Measurements from ENCODE around the gene DNAL4.
A peak's percentile ranks its signal among the peaks of the same experiment; 100 is the strongest.
"Not testable (repeated sequence)": the region's sequence is repeated elsewhere in the genome, so short reads cannot be mapped to it uniquely, and the experiment has no call there.

Gene DNAL4

DNA sequence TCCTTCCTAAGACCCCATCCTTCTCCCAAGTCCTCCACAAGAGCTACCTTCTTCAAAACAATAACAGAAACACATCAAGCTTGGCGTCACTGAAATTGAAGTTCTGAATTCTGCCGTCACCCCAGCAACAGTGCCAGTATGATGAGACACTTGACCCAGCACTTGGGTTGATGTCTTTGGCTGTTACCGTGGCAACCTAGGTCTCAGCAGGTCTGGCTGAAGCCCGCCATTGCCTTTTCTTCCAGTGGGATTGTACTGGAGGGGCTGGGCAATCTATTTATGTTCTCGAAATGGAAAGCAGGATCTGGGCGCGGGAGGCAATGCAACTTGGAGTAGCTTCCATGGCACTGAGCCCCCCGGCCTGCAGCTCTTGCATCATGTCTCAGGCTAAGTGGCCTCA lies 26.1 kb upstream of the DNAL4 start:
- no peak for DNase-seq (ENCODE audit: low read depth)
- TF ChIP-seq, protein P1, sequence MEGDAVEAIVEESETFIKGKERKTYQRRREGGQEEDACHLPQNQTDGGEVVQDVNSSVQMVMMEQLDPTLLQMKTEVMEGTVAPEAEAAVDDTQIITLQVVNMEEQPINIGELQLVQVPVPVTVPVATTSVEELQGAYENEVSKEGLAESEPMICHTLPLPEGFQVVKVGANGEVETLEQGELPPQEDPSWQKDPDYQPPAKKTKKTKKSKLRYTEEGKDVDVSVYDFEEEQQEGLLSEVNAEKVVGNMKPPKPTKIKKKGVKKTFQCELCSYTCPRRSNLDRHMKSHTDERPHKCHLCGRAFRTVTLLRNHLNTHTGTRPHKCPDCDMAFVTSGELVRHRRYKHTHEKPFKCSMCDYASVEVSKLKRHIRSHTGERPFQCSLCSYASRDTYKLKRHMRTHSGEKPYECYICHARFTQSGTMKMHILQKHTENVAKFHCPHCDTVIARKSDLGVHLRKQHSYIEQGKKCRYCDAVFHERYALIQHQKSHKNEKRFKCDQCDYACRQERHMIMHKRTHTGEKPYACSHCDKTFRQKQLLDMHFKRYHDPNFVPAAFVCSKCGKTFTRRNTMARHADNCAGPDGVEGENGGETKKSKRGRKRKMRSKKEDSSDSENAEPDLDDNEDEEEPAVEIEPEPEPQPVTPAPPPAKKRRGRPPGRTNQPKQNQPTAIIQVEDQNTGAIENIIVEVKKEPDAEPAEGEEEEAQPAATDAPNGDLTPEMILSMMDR (conservative IDR thresholded peaks at IDR 0.05; ENCODE audit: control insufficient read depth, insufficient read depth, low read depth, low read length): no peak
- H3K4me3 ChIP-seq (ENCODE audit: control insufficient read depth, low read depth, low read length): no peak overlapping the region

DNA sequence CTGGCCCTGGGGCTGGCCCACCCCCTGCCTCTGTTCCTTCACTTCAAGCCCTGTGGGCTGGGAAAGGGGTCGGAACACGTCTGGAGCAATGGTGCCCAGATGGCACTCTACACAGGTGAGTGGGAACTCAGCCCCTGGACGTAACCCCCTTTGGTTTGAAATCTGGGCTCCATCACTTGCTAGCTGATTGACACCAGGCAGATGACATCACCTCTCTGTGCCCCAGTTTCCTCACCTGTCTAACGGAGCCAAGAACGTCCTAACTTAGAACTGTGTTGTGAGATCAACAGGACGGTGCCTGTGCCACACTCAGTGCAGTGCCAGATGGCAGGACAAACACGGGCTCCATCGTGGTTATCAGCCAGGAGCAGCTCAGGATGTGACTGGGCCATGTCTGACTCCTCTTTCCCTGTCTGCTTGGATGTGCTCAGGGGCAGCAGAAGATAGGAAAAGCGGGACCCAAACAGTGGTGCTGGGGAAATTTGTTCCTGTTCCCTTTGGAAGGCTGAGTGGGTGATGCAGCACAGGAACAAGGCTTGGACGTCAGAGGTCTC lies 25.5 kb upstream of the DNAL4 start:
- H3K4me3 ChIP-seq (ENCODE audit: control insufficient read depth, low read depth, low read length): no peak overlapping the region
- no peak for DNase-seq (ENCODE audit: low read depth)
- TF ChIP-seq, protein P1 (conservative IDR thresholded peaks at IDR 0.05; ENCODE audit: control insufficient read depth, insufficient read depth, low read depth, low read length): no peak

DNA sequence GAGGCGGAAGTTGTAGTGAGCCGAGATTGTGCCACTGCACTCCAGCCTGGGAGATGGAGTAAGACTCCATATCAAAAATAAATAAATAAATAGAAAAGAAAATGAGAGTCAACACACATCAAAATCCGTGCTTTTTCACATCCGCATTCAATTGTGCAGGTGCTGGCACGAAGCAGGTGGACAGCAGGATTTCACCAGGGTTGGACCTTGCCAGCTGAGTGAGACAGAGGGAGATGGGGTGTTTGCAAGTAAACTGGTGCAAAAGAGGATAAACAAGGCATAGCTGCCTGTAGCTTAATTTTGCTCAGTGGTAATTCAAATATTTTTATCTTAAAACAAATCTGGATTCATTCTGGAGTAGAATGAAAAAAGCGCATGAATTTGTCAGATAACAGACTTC lies 23.3 kb upstream of the DNAL4 start:
- no peak for DNase-seq (ENCODE audit: low read depth)
- no peak overlapping the region for H3K4me3 ChIP-seq (ENCODE audit: control insufficient read depth, low read depth, low read length)
- TF ChIP-seq, protein P1 (conservative IDR thresholded peaks at IDR 0.05; ENCODE audit: control insufficient read depth, insufficient read depth, low read depth, low read length): no peak

DNA sequence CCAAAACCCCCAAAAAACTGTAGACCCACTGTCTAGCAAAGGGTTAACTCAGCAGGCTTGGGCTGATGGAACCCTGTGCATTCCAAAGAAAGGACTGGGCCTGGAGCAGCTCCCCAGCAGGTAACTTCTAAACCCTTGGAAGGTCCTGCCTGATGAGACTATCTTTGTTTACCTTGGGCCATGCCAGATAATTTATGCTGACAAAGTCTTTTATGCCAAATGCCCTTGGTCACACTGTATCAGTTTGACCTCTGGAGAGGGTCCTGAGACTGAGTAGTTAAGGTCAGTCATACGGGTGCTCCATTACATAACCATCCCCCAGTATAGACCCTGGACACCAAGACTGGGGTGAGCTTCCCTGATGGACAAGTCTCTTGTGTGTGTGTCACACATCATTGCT lies 21.9 kb upstream of the DNAL4 start:
- no peak for DNase-seq (ENCODE audit: low read depth)
- TF ChIP-seq, protein P1 (conservative IDR thresholded peaks at IDR 0.05; ENCODE audit: control insufficient read depth, insufficient read depth, low read depth, low read length): no peak
- no peak overlapping the region for H3K4me3 ChIP-seq (ENCODE audit: control insufficient read depth, low read depth, low read length)

DNA sequence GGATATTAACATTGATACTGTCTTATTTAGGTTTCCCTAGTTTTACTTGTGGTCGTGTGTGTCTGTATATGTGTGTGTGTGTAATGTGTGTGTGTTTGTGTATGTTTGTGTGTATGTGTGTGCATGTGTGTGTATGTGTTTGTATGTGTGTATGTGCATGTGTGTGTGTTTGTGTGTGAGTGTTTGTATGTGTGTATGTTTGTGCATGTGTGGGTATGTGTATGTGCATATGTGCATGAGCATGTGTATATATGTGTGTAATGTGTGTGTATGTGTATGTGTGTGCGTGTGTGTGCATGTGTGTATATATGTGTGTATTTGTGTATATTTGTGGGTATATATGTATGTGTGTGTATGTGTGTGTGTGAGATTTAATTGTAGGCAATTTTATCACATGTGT lies 17.3 kb upstream of the DNAL4 start:
- no peak overlapping the region for H3K4me3 ChIP-seq (ENCODE audit: control insufficient read depth, low read depth, low read length)
- TF ChIP-seq, protein P1 (conservative IDR thresholded peaks at IDR 0.05; ENCODE audit: control insufficient read depth, insufficient read depth, low read depth, low read length): no peak
- no peak for DNase-seq (ENCODE audit: low read depth)

DNA sequence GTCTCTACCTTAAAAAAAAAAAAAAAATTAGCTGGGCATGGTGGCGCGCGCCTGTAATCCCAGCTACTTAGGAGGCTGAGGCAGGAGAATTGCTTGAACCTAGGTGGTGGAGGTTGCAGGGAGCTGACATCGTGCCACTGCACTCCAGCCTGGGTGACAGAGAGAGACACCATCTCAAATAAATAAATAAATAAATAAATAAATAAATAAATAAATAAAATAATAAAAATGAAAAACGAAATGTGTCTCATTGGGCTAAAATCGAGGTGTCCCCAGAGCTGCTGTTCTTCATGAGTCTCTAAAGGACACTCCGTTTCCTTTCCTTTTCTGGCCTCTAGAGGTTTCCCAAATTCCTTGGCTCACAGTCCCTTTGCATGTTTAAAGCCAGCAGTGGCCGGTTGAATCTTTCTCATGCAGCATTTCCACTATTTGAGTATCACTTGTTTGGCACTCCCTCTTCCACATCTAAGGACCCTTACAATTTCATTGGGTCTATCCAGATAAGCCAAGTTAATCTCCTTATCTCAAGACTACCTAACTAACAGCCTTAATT lies 11.2 kb upstream of the DNAL4 start:
- not testable (repeated sequence) for H3K4me3 ChIP-seq (ENCODE audit: control insufficient read depth, low read depth, low read length); DNase-seq (ENCODE audit: low read depth)

DNA sequence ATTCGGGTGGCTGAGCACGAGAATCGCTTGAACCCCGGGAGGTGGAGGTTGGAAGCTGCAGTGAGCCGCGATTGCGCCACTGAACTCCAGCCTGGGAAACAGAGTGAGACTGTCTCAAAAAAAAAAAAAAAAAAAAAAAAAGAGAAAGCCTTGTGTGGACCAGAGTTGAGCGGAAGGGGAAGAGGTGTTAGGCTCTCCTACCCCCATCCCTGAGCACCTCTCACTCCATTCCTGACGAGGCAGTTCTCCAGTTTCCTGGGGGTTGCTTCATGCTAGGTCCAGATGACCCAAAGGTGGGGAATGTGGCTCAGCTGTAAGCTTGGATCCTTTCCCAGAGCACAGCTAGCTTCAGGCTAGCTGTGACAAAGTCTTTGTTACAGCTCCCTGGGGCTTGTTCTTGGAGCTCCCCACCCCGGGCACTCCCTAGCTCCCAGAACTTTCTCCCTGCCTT lies 8.8 kb upstream of the DNAL4 start:
- TF ChIP-seq, protein P1 (conservative IDR thresholded peaks at IDR 0.05; ENCODE audit: control insufficient read depth, insufficient read depth, low read depth, low read length): no peak
- H3K4me3 ChIP-seq (ENCODE audit: control insufficient read depth, low read depth, low read length): no peak overlapping the region
- peak; percentile 94 for DNase-seq (ENCODE audit: low read depth)

Measured in fibroblast of mammary gland (primary cell).